A673 (cell line): Measurements from ENCODE around the gene SMYD3.

Experiments used
- CTCF ChIP-seq: fragments of 300-800, 200-600 bp; sonication (generic); conservative IDR thresholded peaks from 2 replicates; pipeline ENCODE4 v1.5.1; 2017; ENCODE audit warnings: low read depth, mild to moderate bottlenecking, antibody characterized with exemption, low read length, moderate library complexity, mixed read lengths
- EZH2 ChIP-seq: fragments of 200-600 bp; sonication (generic); IDR thresholded peaks from 2 replicates; pipeline ENCODE4 v1.6.1; 2017; ENCODE audit warnings: borderline replicate concordance, low read depth, mild to moderate bottlenecking, mixed read lengths, antibody characterized with exemption, low read length; ENCODE audit not compliant: poor library complexity, severe bottlenecking

GRCh38 chr1:246492611-246493245 lies 14.4 kb downstream of the SMYD3 start:
- TF ChIP-seq CTCF (peak; percentile 83), EZH2 (no peak)
